Left lobe of liver (tissue), 2 donors: ENCODE results near the gene NFX1. TPM values are rescaled to one million over a fixed set of nuclear protein-coding genes. Genes with fewer than 3 reads are reported as not detected.

Source experiments
- ATAC-seq: fragments of 200-7000 bp; cut with Tn5 transposase; one replicate; pipeline ENCODE4 v1.9.1; 2020; ENCODE audit warnings: mild to moderate bottlenecking, moderate library complexity
- DNase-seq: peaks from one replicate; pipeline ENCODE4 v3.0.0-alpha.2; 2020; ENCODE audit warnings: low spot score
- total RNA-seq: library from RNA; stranded (reverse); gene quantifications from one replicate; pipeline ENCODE4 v1.2.1, GENCODE V29; 2021
- donor health status: DM: no; HTN: no; CAD: no; lungs with moderate emphysema.
- donor health status: DM: no; HTN: yes; CAD: no.

The NFX1 gene
- total RNA-seq, 1 donor from 2014 or later = 24.3 TPM

GRCh38 chr9:33265211-33265865, 25.0 kb upstream of the NFX1 start:
- DNase-seq = peak; percentile 52

GRCh38 chr9:33267151-33267767, 23.1 kb upstream of the NFX1 start:
- ATAC-seq = no peak
- no peak for DNase-seq

More at GRCh38 chr9:33265211-33265865, 25.0 kb upstream of the NFX1 start:
- ATAC-seq = no peak

- ATAC-seq = no peak
- DNase-seq = no peak
Observed at GRCh38 chr9:33270146-33270545, 20.2 kb upstream of the NFX1 start.

GRCh38 chr9:33272061-33272460, 18.3 kb upstream of the NFX1 start:
- no peak for DNase-seq
- no peak for ATAC-seq

GRCh38 chr9:33273266-33273971, 16.9 kb upstream of the NFX1 start:
- ATAC-seq = no peak
- DNase-seq = no peak

- DNase-seq (no peak), ATAC-seq (no peak)
Observed at GRCh38 chr9:33273972-33274328, 16.4 kb upstream of the NFX1 start.

- DNase-seq (no peak), ATAC-seq (no peak)
Observed at GRCh38 chr9:33277484-33277883, 12.8 kb upstream of the NFX1 start.

- no peak for ATAC-seq
Observed at GRCh38 chr9:33285502-33285901, 4.8 kb upstream of the NFX1 start.

GRCh38 chr9:33287087-33287490, 3.2 kb upstream of the NFX1 start:
- peak; percentile 61 for ATAC-seq
- no peak for DNase-seq

More at GRCh38 chr9:33285502-33285901, 4.8 kb upstream of the NFX1 start:
- DNase-seq = no peak

GRCh38 chr9:33288235-33288634, 2.1 kb upstream of the NFX1 start:
- ATAC-seq (no peak), DNase-seq (no peak)

- DNase-seq (no peak), ATAC-seq (no peak)
Observed at GRCh38 chr9:33288828-33289483, 1.4 kb upstream of the NFX1 start.

GRCh38 chr9:33289496-33289895, 820 bp upstream of the NFX1 start:
- ATAC-seq (no peak), DNase-seq (no peak)

- ATAC-seq = peak; percentile 39
- DNase-seq = no peak
Observed at GRCh38 chr9:33289936-33290246, 425 bp upstream of the NFX1 start.

- no peak for DNase-seq
- no peak for ATAC-seq
Observed at GRCh38 chr9:33291031-33291397, 698 bp downstream of the NFX1 start.

GRCh38 chr9:33291901-33292300, 1.6 kb downstream of the NFX1 start:
- DNase-seq (no peak), ATAC-seq (no peak)

GRCh38 chr9:33293782-33294181, 3.5 kb downstream of the NFX1 start:
- peak; percentile 17 for ATAC-seq
- DNase-seq = no peak

- DNase-seq (no peak), ATAC-seq (no peak)
Observed at GRCh38 chr9:33294670-33295432, 4.5 kb downstream of the NFX1 start.

GRCh38 chr9:33295571-33295970, 5.3 kb downstream of the NFX1 start:
- DNase-seq (no peak), ATAC-seq (no peak)

GRCh38 chr9:33297432-33297831, 7.1 kb downstream of the NFX1 start:
- no peak for ATAC-seq
- no peak for DNase-seq

GRCh38 chr9:33300546-33300945, 10.2 kb downstream of the NFX1 start:
- DNase-seq (no peak), ATAC-seq (peak; percentile 75)

- ATAC-seq (no peak), DNase-seq (no peak)
Observed at GRCh38 chr9:33304362-33304761, 14.0 kb downstream of the NFX1 start.
